ENCODE data around the gene XPR1. TPM values are rescaled to one million over a fixed set of nuclear protein-coding genes. Genes with fewer than 3 reads are reported as not detected.
A peak's percentile ranks its signal among the peaks of the same experiment; 100 is the strongest.

Gene XPR1
- total RNA-seq, 1 donor from 2014 or later: 35.2 TPM

GRCh38 chr1:180593382-180593781 is 38.4 kb upstream of the XPR1 start:
- Histone ChIP-seq H3K36me3 (ENCODE audit: insufficient read depth, low read length) (no peaks in the 10 kb centered on the region), H3K4me1 (ENCODE audit: insufficient read depth, low read length) (no peaks in the 10 kb centered on the region), H2AFZ (ENCODE audit: low read depth, low read length) (peak overlapping the region; percentile 14), H3K9me3 (ENCODE audit: insufficient read depth, low read depth, low read length) (peaks cover 2% of the 10 kb centered on the region), H4K20me1 (ENCODE audit: insufficient read depth, low read length) (no peaks in the 10 kb centered on the region), H3K4me2 (ENCODE audit: low read length) (no peak overlapping the region), H3K79me2 (ENCODE audit: insufficient read depth, low read length) (no peaks in the 10 kb centered on the region), H3K27me3 (ENCODE audit: insufficient read depth, low read length) (no peaks in the 10 kb centered on the region), H3K4me3 (ENCODE audit: insufficient read depth, low read depth, low read length) (no peak overlapping the region), H3K27ac (ENCODE audit: low read depth, low read length) (no peak overlapping the region), H3K9ac (ENCODE audit: low read length) (no peak overlapping the region)
- DNase-seq (ENCODE audit: low read depth) (no peak), FAIRE-seq (no peak)
- H3K4me3 Mint-ChIP-seq (ENCODE audit: unreplicated experiment): no peak overlapping the region
- no peaks in the 10 kb centered on the region for H3K36me3 Mint-ChIP-seq (ENCODE audit: low read depth, unreplicated experiment)
- peaks cover 6% of the 10 kb centered on the region for H3K4me1 Mint-ChIP-seq (ENCODE audit: low read depth, unreplicated experiment)
- TF ChIP-seq EZH2 (IDR thresholded peaks at IDR 0.05; ENCODE audit: insufficient read depth, low read length): no peak
- TF ChIP-seq CTCF (IDR thresholded peaks at IDR 0.05; ENCODE audit: insufficient read depth, low read depth, low read length): no peak
- H3K27me3 Mint-ChIP-seq (ENCODE audit: low read depth, unreplicated experiment): no peaks in the 10 kb centered on the region
- no peak overlapping the region for H3K27ac Mint-ChIP-seq (ENCODE audit: unreplicated experiment)
- H3K9me3 Mint-ChIP-seq (ENCODE audit: unreplicated experiment): peaks cover under 1% of the 10 kb centered on the region

- H3K4me1 Mint-ChIP-seq (ENCODE audit: low read depth, unreplicated experiment): peaks cover 13% of the 10 kb centered on the region
- no peak for FAIRE-seq
- H3K4me3 ChIP-seq (ENCODE audit: insufficient read depth, low read depth, low read length): no peak overlapping the region
- H3K9me3 ChIP-seq (ENCODE audit: insufficient read depth, low read depth, low read length): no peaks in the 10 kb centered on the region
- H3K9ac ChIP-seq (ENCODE audit: low read length): no peak overlapping the region
- no peak overlapping the region for H3K27ac ChIP-seq (ENCODE audit: low read depth, low read length)
- H3K27ac Mint-ChIP-seq (ENCODE audit: unreplicated experiment): no peak overlapping the region
- H3K79me2 ChIP-seq (ENCODE audit: insufficient read depth, low read length): no peaks in the 10 kb centered on the region
- H3K4me3 Mint-ChIP-seq (ENCODE audit: unreplicated experiment): no peak overlapping the region
- TF ChIP-seq CTCF (IDR thresholded peaks at IDR 0.05; ENCODE audit: insufficient read depth, low read depth, low read length) (no peak), EZH2 (IDR thresholded peaks at IDR 0.05; ENCODE audit: insufficient read depth, low read length) (no peak)
- H4K20me1 ChIP-seq (ENCODE audit: insufficient read depth, low read length): no peaks in the 10 kb centered on the region
- no peaks in the 10 kb centered on the region for H3K36me3 Mint-ChIP-seq (ENCODE audit: low read depth, unreplicated experiment)
- H3K9me3 Mint-ChIP-seq (ENCODE audit: unreplicated experiment): no peaks in the 10 kb centered on the region
- no peaks in the 10 kb centered on the region for H3K36me3 ChIP-seq (ENCODE audit: insufficient read depth, low read length)
- H2AFZ ChIP-seq (ENCODE audit: low read depth, low read length): no peak overlapping the region
- no peaks in the 10 kb centered on the region for H3K27me3 Mint-ChIP-seq (ENCODE audit: low read depth, unreplicated experiment)
- DNase-seq (ENCODE audit: low read depth): no peak
- no peaks in the 10 kb centered on the region for H3K4me1 ChIP-seq (ENCODE audit: insufficient read depth, low read length)
- no peaks in the 10 kb centered on the region for H3K27me3 ChIP-seq (ENCODE audit: insufficient read depth, low read length)
- no peak overlapping the region for H3K4me2 ChIP-seq (ENCODE audit: low read length)
Measured at GRCh38 chr1:180594723-180595122, 37.1 kb upstream of the XPR1 start.

GRCh38 chr1:180595966-180596365 is 35.9 kb upstream of the XPR1 start:
- no peak overlapping the region for H3K4me2 ChIP-seq (ENCODE audit: low read length)
- no peak overlapping the region for H2AFZ ChIP-seq (ENCODE audit: low read depth, low read length)
- Mint-ChIP-seq H3K9me3 (ENCODE audit: unreplicated experiment) (no peaks in the 10 kb centered on the region), H3K4me1 (ENCODE audit: low read depth, unreplicated experiment) (peaks cover 14% of the 10 kb centered on the region), H3K36me3 (ENCODE audit: low read depth, unreplicated experiment) (no peaks in the 10 kb centered on the region), H3K27ac (ENCODE audit: unreplicated experiment) (no peak overlapping the region), H3K27me3 (ENCODE audit: low read depth, unreplicated experiment) (no peaks in the 10 kb centered on the region), H3K4me3 (ENCODE audit: unreplicated experiment) (no peak overlapping the region)
- no peaks in the 10 kb centered on the region for H3K27me3 ChIP-seq (ENCODE audit: insufficient read depth, low read length)
- no peak overlapping the region for H3K4me3 ChIP-seq (ENCODE audit: insufficient read depth, low read depth, low read length)
- FAIRE-seq (no peak), DNase-seq (ENCODE audit: low read depth) (no peak)
- no peaks in the 10 kb centered on the region for H4K20me1 ChIP-seq (ENCODE audit: insufficient read depth, low read length)
- H3K36me3 ChIP-seq (ENCODE audit: insufficient read depth, low read length): no peaks in the 10 kb centered on the region
- H3K27ac ChIP-seq (ENCODE audit: low read depth, low read length): no peak overlapping the region
- H3K9me3 ChIP-seq (ENCODE audit: insufficient read depth, low read depth, low read length): no peaks in the 10 kb centered on the region
- H3K79me2 ChIP-seq (ENCODE audit: insufficient read depth, low read length): no peaks in the 10 kb centered on the region
- H3K4me1 ChIP-seq (ENCODE audit: insufficient read depth, low read length): no peaks in the 10 kb centered on the region
- H3K9ac ChIP-seq (ENCODE audit: low read length): no peak overlapping the region
- TF ChIP-seq EZH2 (IDR thresholded peaks at IDR 0.05; ENCODE audit: insufficient read depth, low read length) (no peak), CTCF (IDR thresholded peaks at IDR 0.05; ENCODE audit: insufficient read depth, low read depth, low read length) (no peak)
